HCT116 (cell line): ENCODE data around the gene SLC30A10. TPM values are rescaled to one million over a fixed set of nuclear protein-coding genes. Genes with fewer than 3 reads are reported as not detected.

ENCODE experiments used
- ATAC-seq: fragments of 200-7000 bp; cut with Tn5 transposase; 2 replicates; pipeline ENCODE4 v1.9.1; 2020; ENCODE audit warnings: mild to moderate bottlenecking, moderate library complexity
- BruUV-seq: library from RNA; stranded (reverse); fragments of 400-500 nt; replicated peaks from 2 replicates; lab custom pipeline; 2021; lab: Mats Ljungman, UMichigan
- CTCF ChIA-PET: fragments of 300-600 bp; sonication (Branson Sonifier 250); formaldehyde crosslinking; loops from one replicate; lab custom pipeline; 2021; ENCODE audit warnings: antibody characterized with exemption; lab: Charles Lee
- POLR2A ChIA-PET: fragments of 300-600, 350-600 bp; sonication (Branson Sonifier 250); formaldehyde crosslinking; loops from one replicate; lab custom pipeline; 2021; ENCODE audit warnings: antibody characterized with exemption; lab: Charles Lee
- RAD21 ChIA-PET, 2 experiments: fragments of 300-600 bp; sonication (Branson Sonifier 250); formaldehyde crosslinking; loops; one replicate each; lab custom pipeline; 2023; ENCODE audit warnings: low total read pairs in 2 of 2; ENCODE audit not compliant: uncharacterized antibody in 2 of 2, unreplicated experiment in 2 of 2, low non-redundant PET in 1 of 2; lab: Charles Lee
- DNase-seq: peaks from one replicate; pipeline ENCODE4 v3.0.0-alpha.2; 2010; ENCODE audit warnings: low read depth, low spot score
- H2AFZ ChIP-seq: fragments of 200-600 bp; shearing (Covaris generic), sonication (generic); 2 replicates; pipeline ENCODE4 v1.6.1; 2017; ENCODE audit warnings: low read depth, mixed run types, mixed read lengths, antibody characterized with exemption, low read length; ENCODE audit not compliant: poor library complexity, severe bottlenecking
- H3K27ac ChIP-seq: 2 replicates; pipeline ENCODE4 v1.5.1; 2012; ENCODE audit warnings: low read depth, low read length
- H3K27me3 ChIP-seq: fragments of 200-600 bp; sonication (generic); 2 replicates; pipeline ENCODE4 v1.6.1; 2016; ENCODE audit warnings: mixed run types, low read length, mixed read lengths; ENCODE audit not compliant: insufficient read depth
- H3K36me3 ChIP-seq, 2 experiments: fragments of 200-500 bp in 1 of 2; fragments of 200-600 bp in 1 of 2; sonication (Bioruptor generic) in 1 of 2; sonication (generic) in 1 of 2; 2 replicates each; pipeline versions ENCODE4 v1.5.1 to v1.6.1; 2014 to 2016; ENCODE audit warnings: low read length in 2 of 2, inconsistent platforms in 1 of 2, mixed read lengths in 1 of 2, mixed run types in 1 of 2; ENCODE audit not compliant: insufficient read depth in 2 of 2, control insufficient read depth in 1 of 2
- H3K4me1 ChIP-seq, 2 experiments: fragments of 200-600 bp in 1 of 2; sonication (generic) in 1 of 2; 2 replicates each; pipeline versions ENCODE4 v1.5.1 to v1.6.1; 2012 to 2017; ENCODE audit warnings: low read length in 2 of 2, inconsistent platforms in 1 of 2, mild to moderate bottlenecking in 1 of 2, mixed read lengths in 1 of 2, mixed run types in 1 of 2, moderate library complexity in 1 of 2; ENCODE audit not compliant: insufficient read depth in 2 of 2, control insufficient read depth in 1 of 2
- H3K4me2 ChIP-seq: fragments of 200-600 bp; sonication (generic); 2 replicates; pipeline ENCODE4 v1.6.1; 2017; ENCODE audit warnings: mixed run types, low read length, mixed read lengths
- H3K4me3 ChIP-seq, 2 experiments: fragments of 200-600 bp in 1 of 2; sonication (generic) in 1 of 2; replicated peaks in 1 of 2; 2 replicates each; pipeline ENCODE4 v1.5.1; 2011 to 2016; ENCODE audit warnings: low read length in 2 of 2, control low read depth in 1 of 2, low read depth in 1 of 2, mild to moderate bottlenecking in 1 of 2, mixed read lengths in 1 of 2, mixed run types in 1 of 2
- H3K79me2 ChIP-seq: fragments of 200-600 bp; sonication (generic); 2 replicates; pipeline ENCODE4 v1.6.1; 2017; ENCODE audit warnings: mild to moderate bottlenecking, mixed run types, low read length, moderate library complexity, mixed read lengths; ENCODE audit not compliant: insufficient read depth
- H3K9ac ChIP-seq: fragments of 200-600 bp; sonication (generic); 2 replicates; pipeline ENCODE4 v1.6.1; 2016; ENCODE audit warnings: low read length, mixed read lengths
- H3K9me2 ChIP-seq: fragments of 200-600 bp; sonication (generic), shearing (Covaris generic); 2 replicates; pipeline ENCODE4 v1.6.1; 2017; ENCODE audit warnings: mixed run types, mild to moderate bottlenecking, moderate library complexity; ENCODE audit not compliant: insufficient read depth
- H3K9me3 ChIP-seq, 2 experiments: fragments of 200-500 bp in 1 of 2; fragments of 200-600 bp in 1 of 2; sonication (Bioruptor generic) in 1 of 2; sonication (generic) in 1 of 2; 2 replicates each; pipeline ENCODE4 v1.6.1; 2014 to 2017; ENCODE audit warnings: low read length in 2 of 2, mixed read lengths in 2 of 2, inconsistent platforms in 1 of 2, low read depth in 1 of 2, mild to moderate bottlenecking in 1 of 2, mixed run types in 1 of 2, moderate library complexity in 1 of 2; ENCODE audit not compliant: control insufficient read depth in 1 of 2, insufficient read depth in 1 of 2
- H4K20me1 ChIP-seq: fragments of 200-600 bp; sonication (generic), shearing (Covaris generic); 2 replicates; pipeline ENCODE4 v1.6.1; 2017; ENCODE audit warnings: mixed run types, mild to moderate bottlenecking, moderate library complexity; ENCODE audit not compliant: insufficient read depth
- ATF3 ChIP-seq: IDR thresholded peaks from 2 replicates; pipeline ENCODE4 v1.6.1; 2012
- CBX3 ChIP-seq: IDR thresholded peaks from 2 replicates; pipeline ENCODE4 v1.6.1; 2012; ENCODE audit warnings: low read depth
- EGR1 ChIP-seq: IDR thresholded peaks from 2 replicates; pipeline ENCODE4 v1.6.1; 2012; ENCODE audit warnings: low read depth
- EZH2phosphoT487 ChIP-seq: fragments of 200-600 bp; IDR thresholded peaks from 2 replicates; pipeline ENCODE4 v1.6.1; 2018; ENCODE audit warnings: antibody characterized with exemption, borderline replicate concordance
- POLR2A ChIP-seq: IDR thresholded peaks from 2 replicates; pipeline ENCODE4 v1.7.0; 2011; ENCODE audit warnings: borderline replicate concordance; ENCODE audit not compliant: insufficient read depth, insufficient read length; ENCODE audit errors: extremely low read depth
- RAD21 ChIP-seq: IDR thresholded peaks from 2 replicates; pipeline ENCODE4 v1.6.1; 2012; ENCODE audit warnings: low read depth, mild to moderate bottlenecking
- REST ChIP-seq: IDR thresholded peaks from 2 replicates; pipeline ENCODE4 v1.6.1; 2012; ENCODE audit warnings: low read depth
- SIN3A ChIP-seq: IDR thresholded peaks from 2 replicates; pipeline ENCODE4 v1.6.1; 2012; ENCODE audit warnings: low read depth
- SRF ChIP-seq: IDR thresholded peaks from 2 replicates; pipeline ENCODE4 v1.6.1; 2012; ENCODE audit warnings: low read depth
- TCF7L2 ChIP-seq: IDR thresholded peaks from 2 replicates; pipeline ENCODE4 v1.7.0; 2011; ENCODE audit warnings: borderline replicate concordance, inconsistent platforms; ENCODE audit not compliant: insufficient read depth, insufficient read length; ENCODE audit errors: extremely low read depth
- intact Hi-C: fragments of 100-400 bp; cut with micrococcal nuclease; formaldehyde crosslinking; loops from 2 replicates; pipeline ENCODE4 v1.10.0; 2022
- total RNA-seq: library from RNA; stranded (reverse); gene quantifications from one replicate; pipeline ENCODE4 v1.2.1, GENCODE V29; 2021; ENCODE audit not compliant: unreplicated experiment

SLC30A10 gene
- total RNA-seq, 1 experiment from 2014 or later, result 0.15 TPM

- CTCF ChIA-PET, result no interaction called here
- Histone ChIP-seq H3K27me3 (peaks cover 5% of the 10 kb centered on the region; the same call in 1 of the 2 replicates), H3K79me2 (no peaks in the 10 kb centered on the region), H3K27ac (no peak overlapping the region), H2AFZ (no peak overlapping the region), H3K9ac (no peak overlapping the region), H3K9me2 (no peaks in the 10 kb centered on the region), H3K9me3 (no peaks in the 10 kb centered on the region), H3K4me2 (no peak overlapping the region), H4K20me1 (no peaks in the 10 kb centered on the region), H3K36me3 (no peaks in the 10 kb centered on the region)
- intact Hi-C loops, result no loop called here
- RAD21 ChIA-PET, result no interaction called here
- POLR2A ChIA-PET, result no interaction called here
- no TSS peak for BruUV-seq
- DNase-seq, result no peak
- TF ChIP-seq EZH2phosphoT487 (no peak), ATF3 (no peak), EGR1 (no peak), CBX3 (no peak), REST (no peak), SIN3A (no peak)
- TF ChIP-seq, all 23 proteins: peak for 0
- Histone ChIP-seq H3K4me3 (no peak overlapping the region), H3K4me1 (no peaks in the 10 kb centered on the region)
- ATAC-seq, result no peak
Observed at GRCh38 chr1:219910716-219911115, 17.6 kb downstream of the SLC30A10 start.

- Histone ChIP-seq H2AFZ (no peak overlapping the region), H3K4me3 (no peak overlapping the region), H3K27me3 (no peaks in the 10 kb centered on the region), H3K4me2 (no peak overlapping the region), H3K79me2 (no peaks in the 10 kb centered on the region), H4K20me1 (no peaks in the 10 kb centered on the region), H3K9me2 (no peaks in the 10 kb centered on the region), H3K4me1 (no peaks in the 10 kb centered on the region), H3K36me3 (no peaks in the 10 kb centered on the region), H3K9ac (no peak overlapping the region), H3K9me3 (no peaks in the 10 kb centered on the region), H3K27ac (no peak overlapping the region)
- DNase-seq, result no peak
- ChIA-PET POLR2A (no interaction called here), CTCF (no interaction called here), RAD21 (no interaction called here)
- BruUV-seq, result no TSS peak
- no peak for TF ChIP-seq POLR2A
- no peak for TF ChIP-seq SRF
- TF ChIP-seq RAD21, result no peak
- TF ChIP-seq TCF7L2, result no peak
- intact Hi-C loops, result no loop called here
- no peak for ATAC-seq
Observed at GRCh38 chr1:219909476-219909875, 18.9 kb downstream of the SLC30A10 start.
